ENCODE measurements around the gene ZMYM4. TPM values are rescaled to one million over a fixed set of nuclear protein-coding genes. Genes with fewer than 3 reads are reported as not detected.
A peak's percentile ranks its signal among the peaks of the same experiment; 100 is the strongest.

The ZMYM4 gene
- total RNA-seq, 6 donors from 2014 or later, result 17.6 to 47.1 (median 38.3) TPM

GRCh38 chr1:35442734-35443133 lies 174.2 kb downstream of the ZMYM4 start:
- DNase-seq (no peak), ATAC-seq (ENCODE audit: low FRiP score in 2 of 2) (no peak)
- 71 to 80% methylated on average over 4 of the region's 4 CpGs for WGBS, 2 donors
- peaks cover 1 to 5% (median 4%) of the 10 kb centered on the region in 4 donors for H3K4me1 ChIP-seq
- H3K27me3 ChIP-seq, result no peaks in the 10 kb centered on the region
- peaks cover 11 to 92% (median 68%) of the 10 kb centered on the region in 4 donors for H3K36me3 ChIP-seq
- no peaks in the 10 kb centered on the region for H3K9me3 ChIP-seq
- no peak overlapping the region for H3K27ac ChIP-seq
- H3K4me3 ChIP-seq, result no peak overlapping the region
- no peak for TF ChIP-seq POLR2A (IDR thresholded peaks at IDR 0.05)
- TF ChIP-seq POLR2AphosphoS5 (IDR thresholded peaks at IDR 0.05), result no peak
- no peak for TF ChIP-seq EP300 (IDR thresholded peaks at IDR 0.05)
- TF ChIP-seq CTCF (IDR thresholded peaks at IDR 0.05), result no peak

GRCh38 chr1:35443768-35444518 lies 175.4 kb downstream of the ZMYM4 start:
- TF ChIP-seq POLR2AphosphoS5 (IDR thresholded peaks at IDR 0.05), result no peak
- no peak for TF ChIP-seq CTCF (IDR thresholded peaks at IDR 0.05)
- TF ChIP-seq POLR2A (IDR thresholded peaks at IDR 0.05), result no peak
- TF ChIP-seq EP300 (IDR thresholded peaks at IDR 0.05), result no peak
- peaks cover 11 to 92% (median 66%) of the 10 kb centered on the region in 4 donors for H3K36me3 ChIP-seq

GRCh38 chr1:35444519-35444774 lies 175.9 kb downstream of the ZMYM4 start:
- H3K4me3 ChIP-seq, result no peak overlapping the region
- DNase-seq (no peak), ATAC-seq (ENCODE audit: low FRiP score in 2 of 2) (no peak)
- TF ChIP-seq POLR2A (IDR thresholded peaks at IDR 0.05) (no peak), POLR2AphosphoS5 (IDR thresholded peaks at IDR 0.05) (no peak), CTCF (IDR thresholded peaks at IDR 0.05) (no peak), EP300 (IDR thresholded peaks at IDR 0.05) (no peak)
- H3K4me1 ChIP-seq, result peaks cover 13 to 21% (median 20%) of the 10 kb centered on the region in 4 donors
- H3K27ac ChIP-seq, result no peak overlapping the region
- H3K36me3 ChIP-seq, result peaks cover 11 to 92% (median 66%) of the 10 kb centered on the region in 4 donors
- H3K9me3 ChIP-seq, result no peaks in the 10 kb centered on the region
- H3K27me3 ChIP-seq, result no peaks in the 10 kb centered on the region

More at GRCh38 chr1:35443768-35444518, 175.4 kb downstream of the ZMYM4 start:
- Histone ChIP-seq H3K4me1 (peaks cover 9 to 16% (median 15%) of the 10 kb centered on the region in 4 donors), H3K27ac (no peak overlapping the region), H3K27me3 (no peaks in the 10 kb centered on the region), H3K9me3 (no peaks in the 10 kb centered on the region), H3K4me3 (no peak overlapping the region)
- 89 to 92% methylated on average over 5 of the region's 5 CpGs for WGBS, 2 donors
- no peak for ATAC-seq (ENCODE audit: low FRiP score in 2 of 2)
- DNase-seq, result no peak

GRCh38 chr1:35447278-35447677 lies 178.8 kb downstream of the ZMYM4 start:
- Histone ChIP-seq H3K9me3 (no peaks in the 10 kb centered on the region), H3K27me3 (no peaks in the 10 kb centered on the region), H3K36me3 (peaks cover 3 to 77% (median 49%) of the 10 kb centered on the region in 4 donors), H3K4me3 (no peak overlapping the region), H3K4me1 (peaks cover 33 to 47% (median 38%) of the 10 kb centered on the region in 4 donors), H3K27ac (peak overlapping the region in 3 of 4 donors; percentile 31 to 69 (median 36))
- DNase-seq (peak in 1 of 2 donors; percentile 39), ATAC-seq (ENCODE audit: low FRiP score in 2 of 2) (peak in 1 of 2 donors; percentile 31)
- TF ChIP-seq POLR2AphosphoS5 (IDR thresholded peaks at IDR 0.05) (no peak), EP300 (IDR thresholded peaks at IDR 0.05) (no peak), POLR2A (IDR thresholded peaks at IDR 0.05) (no peak), CTCF (IDR thresholded peaks at IDR 0.05) (no peak)

- peak overlapping the region; percentile 31 to 75 (median 52) for H3K27ac ChIP-seq
- peaks cover 0 to 72% (median 42%) of the 10 kb centered on the region in 4 donors for H3K36me3 ChIP-seq
- H3K4me1 ChIP-seq, result peaks cover 44 to 58% (median 47%) of the 10 kb centered on the region in 4 donors
- H3K27me3 ChIP-seq, result no peaks in the 10 kb centered on the region
- H3K4me3 ChIP-seq, result no peak overlapping the region
- no peak for TF ChIP-seq POLR2A (IDR thresholded peaks at IDR 0.05)
- TF ChIP-seq POLR2AphosphoS5 (IDR thresholded peaks at IDR 0.05), result peak; percentile 12 to 47
- TF ChIP-seq EP300 (IDR thresholded peaks at IDR 0.05), result no peak
- TF ChIP-seq CTCF (IDR thresholded peaks at IDR 0.05), result no peak
- H3K9me3 ChIP-seq, result no peaks in the 10 kb centered on the region
- DNase-seq (peak in 1 of 2 donors; percentile 74), ATAC-seq (ENCODE audit: low FRiP score in 2 of 2) (peak; percentile 79 to 85)
- 36 to 49% methylated on average over 3 of the region's 3 CpGs for WGBS, 2 donors
Observed at GRCh38 chr1:35448344-35448801, 179.9 kb downstream of the ZMYM4 start.

Data from upper lobe of left lung (tissue), 6 donors.